ENCODE results near the gene WNK2. TPM values are rescaled to one million over a fixed set of nuclear protein-coding genes. Genes with fewer than 3 reads are reported as not detected.
A peak's percentile ranks its signal among the peaks of the same experiment; 100 is the strongest.

The WNK2 gene
- total and polyA plus RNA-seq, 7 donors: 8.1 to 58.8 (median 35.5) TPM

DNA sequence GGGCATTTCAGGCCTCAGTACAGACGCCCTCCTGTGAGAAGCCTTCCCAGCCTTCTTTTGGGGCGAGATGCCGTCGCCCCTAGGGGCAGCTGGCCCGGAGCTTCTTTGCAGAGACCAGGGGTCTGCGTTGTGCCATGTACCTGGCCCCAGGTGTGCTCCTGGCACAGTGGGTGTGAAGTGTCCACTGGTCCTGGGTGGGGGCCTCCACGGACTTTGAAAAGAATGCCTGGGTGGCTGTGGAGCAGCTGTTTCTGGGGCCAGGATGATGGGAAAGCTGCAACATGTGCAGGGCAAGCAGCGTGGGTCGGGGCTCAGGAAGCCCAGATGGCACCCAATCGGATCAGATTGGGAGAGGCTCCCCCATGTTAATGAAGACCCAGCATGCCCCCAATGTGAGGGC is 47.8 kb downstream of the WNK2 start:
- WGBS, 3 donors: 82 to 84% (median 84%) methylated on average over 10 of the region's 10 CpGs
- TF ChIP-seq, protein P1, sequence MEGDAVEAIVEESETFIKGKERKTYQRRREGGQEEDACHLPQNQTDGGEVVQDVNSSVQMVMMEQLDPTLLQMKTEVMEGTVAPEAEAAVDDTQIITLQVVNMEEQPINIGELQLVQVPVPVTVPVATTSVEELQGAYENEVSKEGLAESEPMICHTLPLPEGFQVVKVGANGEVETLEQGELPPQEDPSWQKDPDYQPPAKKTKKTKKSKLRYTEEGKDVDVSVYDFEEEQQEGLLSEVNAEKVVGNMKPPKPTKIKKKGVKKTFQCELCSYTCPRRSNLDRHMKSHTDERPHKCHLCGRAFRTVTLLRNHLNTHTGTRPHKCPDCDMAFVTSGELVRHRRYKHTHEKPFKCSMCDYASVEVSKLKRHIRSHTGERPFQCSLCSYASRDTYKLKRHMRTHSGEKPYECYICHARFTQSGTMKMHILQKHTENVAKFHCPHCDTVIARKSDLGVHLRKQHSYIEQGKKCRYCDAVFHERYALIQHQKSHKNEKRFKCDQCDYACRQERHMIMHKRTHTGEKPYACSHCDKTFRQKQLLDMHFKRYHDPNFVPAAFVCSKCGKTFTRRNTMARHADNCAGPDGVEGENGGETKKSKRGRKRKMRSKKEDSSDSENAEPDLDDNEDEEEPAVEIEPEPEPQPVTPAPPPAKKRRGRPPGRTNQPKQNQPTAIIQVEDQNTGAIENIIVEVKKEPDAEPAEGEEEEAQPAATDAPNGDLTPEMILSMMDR (IDR thresholded peaks at IDR 0.05): no peak
- H3K4me3 ChIP-seq: no peak overlapping the region
- no peak for ATAC-seq
- H3K27ac ChIP-seq: no peak overlapping the region
- intact Hi-C loops (cut with DNase I): no loop called here
- H3K36me3 ChIP-seq (ENCODE audit: insufficient read depth in 1 of 2, low read depth in 1 of 2): no peaks in the 10 kb centered on the region
- peak in 1 of 2 donors; percentile 44 for DNase-seq
- H3K4me1 ChIP-seq: no peaks in the 10 kb centered on the region
- H3K9me3 ChIP-seq: no peaks in the 10 kb centered on the region
- H3K27me3 ChIP-seq (ENCODE audit: insufficient read depth in 3 of 3, low read length in 2 of 3): no peaks in the 10 kb centered on the region

DNA sequence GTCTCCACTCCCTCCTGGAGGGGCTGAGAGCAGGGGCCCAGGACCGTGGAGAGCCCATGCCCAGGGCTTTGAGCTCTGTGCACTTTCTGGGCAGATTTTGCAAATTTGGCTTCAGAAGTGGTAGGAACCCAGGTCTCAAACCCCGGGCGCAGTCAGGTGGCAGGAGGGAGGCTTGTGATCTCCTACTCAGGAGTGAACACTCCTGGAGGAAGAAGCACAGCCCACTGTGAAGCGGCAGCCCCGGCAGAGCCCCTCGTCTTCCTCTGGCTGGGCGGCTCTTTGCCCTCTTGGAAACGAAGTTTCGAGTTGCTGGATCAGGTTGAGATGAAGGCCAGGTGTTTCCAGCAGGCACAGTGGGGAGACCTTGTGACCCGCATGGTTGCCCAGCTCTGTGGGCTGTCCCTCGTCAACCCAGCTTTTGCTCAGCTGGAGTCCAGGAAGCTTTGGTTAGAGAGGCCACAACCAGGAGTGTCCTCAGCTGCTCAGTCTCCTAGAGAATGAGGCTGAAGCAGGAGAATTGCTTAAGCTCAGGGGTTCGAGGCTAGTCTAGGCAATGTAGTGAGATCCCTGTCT is 48.5 kb downstream of the WNK2 start:
- Histone ChIP-seq H3K4me1 (no peaks in the 10 kb centered on the region), H3K27ac (no peak overlapping the region), H3K9me3 (no peaks in the 10 kb centered on the region), H3K36me3 (ENCODE audit: insufficient read depth in 1 of 2, low read depth in 1 of 2) (no peaks in the 10 kb centered on the region), H3K4me3 (no peak overlapping the region), H3K27me3 (ENCODE audit: insufficient read depth in 3 of 3, low read length in 2 of 3) (no peaks in the 10 kb centered on the region)
- DNase-seq (peak in 1 of 2 donors; percentile 32), ATAC-seq (peak in 3 of 4 donors; percentile 34 to 38 (median 38))
- WGBS, 3 donors: 49 to 59% (median 58%) methylated on average over 12 of the region's 12 CpGs
- TF ChIP-seq, protein P1 (IDR thresholded peaks at IDR 0.05): no peak
- intact Hi-C loops (cut with DNase I): no loop called here

DNA sequence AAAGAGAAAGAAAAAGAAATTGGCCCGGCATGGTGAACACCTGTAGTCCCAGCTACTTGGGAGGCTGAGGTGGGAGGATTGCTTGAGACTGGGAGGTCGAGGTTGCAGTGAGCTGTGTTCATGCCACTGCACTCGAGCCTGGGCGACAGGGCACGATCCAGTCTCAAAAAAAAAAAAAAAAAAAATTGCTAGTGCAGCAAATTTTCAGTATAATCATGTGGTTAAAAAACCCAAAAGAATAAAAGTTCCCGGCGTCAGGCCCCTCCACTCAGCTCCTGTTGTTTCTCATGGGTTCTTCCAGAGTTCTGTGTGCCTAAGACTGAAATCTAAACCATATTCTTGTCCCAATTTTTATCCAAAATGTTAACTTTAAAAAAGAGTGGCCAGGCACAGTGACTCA is 49.1 kb downstream of the WNK2 start:
- intact Hi-C loops (cut with DNase I): no loop called here
- Histone ChIP-seq H3K27me3 (ENCODE audit: insufficient read depth in 3 of 3, low read length in 2 of 3) (no peaks in the 10 kb centered on the region), H3K36me3 (ENCODE audit: insufficient read depth in 1 of 2, low read depth in 1 of 2) (no peaks in the 10 kb centered on the region), H3K27ac (no peak overlapping the region), H3K4me1 (no peaks in the 10 kb centered on the region), H3K4me3 (no peak overlapping the region), H3K9me3 (no peaks in the 10 kb centered on the region)
- ATAC-seq (peak in 1 of 4 donors; percentile 14), DNase-seq (no peak)
- TF ChIP-seq, protein P1 (IDR thresholded peaks at IDR 0.05): no peak
- 70 to 75% (median 71%) methylated on average over 7 of the region's 7 CpGs for WGBS, 3 donors

DNA sequence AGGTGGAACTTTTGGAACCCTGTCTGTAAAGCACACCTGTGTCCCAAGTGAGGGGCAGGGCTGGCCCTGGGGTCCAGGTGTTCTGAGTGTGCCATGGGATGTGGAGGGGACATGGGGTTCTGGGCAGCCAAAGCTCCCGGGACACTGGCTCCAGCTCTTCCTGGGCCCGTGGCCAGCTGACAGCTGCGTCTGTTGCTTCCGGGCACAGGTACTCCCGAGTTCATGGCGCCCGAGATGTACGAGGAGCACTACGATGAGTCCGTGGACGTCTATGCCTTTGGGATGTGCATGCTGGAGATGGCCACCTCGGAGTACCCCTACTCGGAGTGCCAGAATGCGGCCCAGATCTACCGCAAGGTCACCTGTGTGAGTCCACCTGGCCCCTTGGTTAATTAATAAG is 50.7 kb downstream of the WNK2 start:
- H3K36me3 ChIP-seq (ENCODE audit: insufficient read depth in 1 of 2, low read depth in 1 of 2): no peaks in the 10 kb centered on the region
- TF ChIP-seq, protein P1 (IDR thresholded peaks at IDR 0.05): no peak
- ATAC-seq (peak; percentile 40 to 78 (median 52)), DNase-seq (peak in 1 of 2 donors; percentile 76)
- H3K4me1 ChIP-seq: no peaks in the 10 kb centered on the region
- no peaks in the 10 kb centered on the region for H3K9me3 ChIP-seq
- no peaks in the 10 kb centered on the region for H3K27me3 ChIP-seq (ENCODE audit: insufficient read depth in 3 of 3, low read length in 2 of 3)
- intact Hi-C loops (cut with DNase I): no loop called here
- 45 to 53% (median 45%) methylated on average over 15 of the region's 15 CpGs for WGBS, 3 donors
- no peak overlapping the region for H3K4me3 ChIP-seq
- H3K27ac ChIP-seq: no peak overlapping the region

All from psoas muscle (tissue), 8 donors.